ENCODE measurements around the gene PRDM7.
"Not testable (repeated sequence)": the region's sequence is repeated elsewhere in the genome, so short reads cannot be mapped to it uniquely, and the experiment has no call there.

Gene PRDM7

DNA sequence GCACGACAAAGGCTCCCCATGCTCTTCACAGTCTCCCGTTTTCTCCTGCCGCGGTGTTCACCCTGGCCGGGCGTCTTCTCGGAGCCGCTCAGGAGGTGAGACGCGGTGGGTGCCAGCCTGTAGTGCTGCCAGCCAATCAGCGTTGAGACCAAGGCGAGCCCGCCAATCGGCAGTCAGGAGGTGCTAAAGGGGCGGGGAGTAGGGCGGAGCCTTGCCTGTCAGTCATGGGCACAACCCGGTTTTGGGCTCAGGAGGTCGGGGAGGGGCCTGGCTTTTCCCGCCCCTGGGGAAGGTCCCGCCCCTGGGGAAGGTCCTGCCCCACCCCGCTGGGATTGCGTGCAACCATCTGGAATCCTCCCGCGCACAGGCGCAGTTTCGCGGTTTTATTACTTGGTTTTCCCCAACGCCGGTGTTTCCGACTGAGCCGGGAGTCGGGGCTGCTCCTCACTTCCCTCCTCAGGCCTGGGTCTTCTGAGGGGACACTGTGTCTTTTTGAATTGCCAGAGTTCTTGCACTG, at the start of gene PRDM7:
PRDM7 (minus strand) TSS at position 92 of the 517 bp plus-strand sequence. CDS start 1,421 bp downstream, outside the sequence.
- peak; percentile 97 to 98 for DNase-seq (ENCODE audit: low read depth in 2 of 2)

DNA sequence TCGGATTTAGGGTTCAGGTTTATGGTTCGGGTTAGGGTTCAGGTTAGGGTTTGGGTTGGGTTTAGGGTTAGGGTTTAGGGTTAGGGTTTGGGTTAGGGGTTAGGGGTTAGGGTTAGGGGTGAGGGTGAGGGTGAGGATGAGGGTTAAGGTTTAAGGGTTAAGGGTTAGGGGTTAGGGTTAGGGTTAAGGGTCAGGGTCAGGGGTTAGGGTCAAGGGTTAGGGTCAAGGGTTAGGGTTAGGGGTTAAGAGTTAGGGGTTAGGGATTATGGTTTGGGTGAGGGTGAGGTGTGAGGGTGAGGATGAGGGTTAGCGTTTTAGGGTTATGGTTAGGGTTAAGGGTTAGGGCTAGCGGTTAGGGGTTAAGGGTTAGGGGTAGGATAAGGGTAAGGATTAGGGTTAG, 44.7 kb upstream of the PRDM7 start:
- DNase-seq (ENCODE audit: low read depth in 2 of 2), result not testable (repeated sequence)

DNA sequence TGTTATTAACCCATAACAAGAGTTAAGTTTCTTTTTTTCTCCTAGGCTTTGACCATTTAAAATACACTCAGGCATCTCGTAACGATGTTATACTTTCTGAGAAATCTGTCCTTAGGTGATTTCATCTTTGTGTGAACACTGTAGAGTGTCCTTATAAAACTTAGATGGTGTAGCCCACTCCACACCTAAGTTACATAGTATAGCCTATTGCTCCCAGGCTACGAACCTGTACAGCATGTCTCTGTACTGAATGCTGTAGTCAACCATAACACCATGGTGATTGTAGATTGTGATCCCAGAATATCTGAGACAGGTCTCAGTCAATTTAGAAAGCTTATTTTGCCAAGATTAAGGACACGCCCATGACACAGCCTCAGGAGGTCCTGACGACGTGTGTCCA, 30.5 kb upstream of the PRDM7 start:
- not testable (repeated sequence) for DNase-seq (ENCODE audit: low read depth in 2 of 2)

DNA sequence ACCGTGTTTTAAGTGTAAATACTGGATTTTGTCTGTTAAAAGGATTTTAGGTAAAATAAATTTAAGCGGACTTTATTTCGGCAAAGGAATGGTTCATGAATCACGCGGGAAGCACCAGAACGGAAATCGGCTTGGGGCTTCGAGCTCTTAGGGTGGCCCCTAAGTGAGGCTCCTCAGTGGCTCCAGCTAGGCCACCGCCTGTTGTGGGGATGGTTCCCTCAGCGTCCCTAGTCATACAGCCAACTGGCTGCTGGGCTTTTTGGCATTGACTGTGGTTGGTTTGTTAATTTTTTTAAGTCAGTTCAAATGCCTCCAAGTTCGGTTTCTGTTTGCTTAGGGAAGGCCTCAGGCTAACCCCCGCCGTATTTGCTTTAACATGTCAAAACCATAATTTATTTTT, 29.9 kb upstream of the PRDM7 start:
- DNase-seq (ENCODE audit: low read depth in 2 of 2), result not testable (repeated sequence)

DNA sequence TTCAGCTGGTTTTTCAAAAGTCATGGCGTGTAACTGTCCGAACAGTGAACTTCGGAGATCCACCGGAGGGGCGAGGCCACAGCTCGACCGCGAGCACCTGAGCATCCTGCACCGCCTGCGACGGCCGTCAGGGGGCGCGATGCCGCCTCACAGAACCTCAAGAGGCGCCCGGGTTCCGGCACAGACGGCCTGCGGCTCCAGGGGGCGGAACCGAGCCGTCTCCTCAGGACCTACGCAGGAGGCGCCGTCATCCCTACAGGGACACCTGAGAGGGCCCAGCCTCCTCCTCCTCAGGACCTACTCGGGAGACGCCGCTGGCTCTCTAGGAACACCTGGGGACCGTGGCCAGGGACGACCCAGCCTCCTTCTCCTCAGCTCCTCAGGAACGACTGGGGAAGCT, 29.1 kb upstream of the PRDM7 start:
- DNase-seq (ENCODE audit: low read depth in 2 of 2), result peak; percentile 48 to 57

DNA sequence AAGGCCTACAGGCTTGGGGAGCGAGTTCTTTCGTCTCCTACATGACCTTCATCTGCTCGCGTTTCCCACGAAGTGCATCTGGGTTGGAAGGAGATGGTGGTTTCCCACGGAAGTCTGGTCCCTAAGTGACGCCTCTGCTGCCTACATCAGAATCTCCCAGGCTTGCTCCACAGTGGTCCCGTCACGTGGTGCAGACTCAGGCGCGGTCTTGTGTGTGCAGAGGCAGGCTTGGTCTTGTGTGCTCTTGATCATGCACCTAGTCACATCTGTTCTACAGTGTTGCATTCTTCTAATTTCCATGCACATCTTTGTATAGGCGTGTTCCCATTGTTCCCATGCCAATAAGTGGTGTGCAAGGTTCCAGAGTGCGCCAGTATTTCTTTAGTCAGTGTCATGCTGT, 27.6 kb upstream of the PRDM7 start:
- not testable (repeated sequence) for DNase-seq (ENCODE audit: low read depth in 2 of 2)

DNA sequence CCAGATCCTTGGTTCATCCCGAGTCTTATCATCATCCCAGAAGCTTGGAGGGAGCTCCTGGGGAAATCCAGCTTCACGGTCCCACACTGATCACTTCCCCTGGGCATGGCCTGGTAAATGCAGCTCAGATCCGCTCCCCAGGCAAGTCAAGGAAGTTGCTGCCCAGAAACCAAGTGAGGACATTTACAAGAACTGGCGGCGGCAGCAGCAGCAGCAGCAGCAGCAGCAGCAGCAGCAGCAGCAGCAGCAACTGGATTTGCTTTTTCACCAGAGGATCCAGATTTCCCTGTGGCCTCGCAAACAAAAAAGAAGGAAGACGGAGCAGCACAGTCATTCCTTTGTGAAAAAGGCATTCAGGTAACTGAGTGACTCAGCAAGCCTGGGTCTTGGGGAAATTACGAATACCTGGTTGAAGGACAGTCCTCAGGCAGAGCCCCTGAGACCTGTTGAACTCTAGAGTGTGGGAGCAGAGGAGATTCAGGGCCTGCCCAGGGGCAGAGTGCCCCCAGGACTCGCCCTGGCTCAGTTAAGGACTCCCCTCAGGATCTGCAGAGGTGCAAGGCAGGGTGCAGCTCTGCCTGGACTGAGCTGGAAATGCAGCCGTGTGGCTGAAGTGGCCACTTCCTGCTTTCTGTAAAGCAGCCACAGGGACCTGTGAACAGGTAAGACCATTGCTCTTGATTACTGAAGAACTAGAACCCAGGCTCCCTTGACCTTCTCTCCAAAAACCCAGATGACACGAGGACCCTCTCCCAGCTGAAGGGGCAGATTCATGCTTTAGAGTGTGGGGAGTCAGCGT, 25.2 kb upstream of the PRDM7 start:
- not testable (repeated sequence) for DNase-seq (ENCODE audit: low read depth in 2 of 2)

DNA sequence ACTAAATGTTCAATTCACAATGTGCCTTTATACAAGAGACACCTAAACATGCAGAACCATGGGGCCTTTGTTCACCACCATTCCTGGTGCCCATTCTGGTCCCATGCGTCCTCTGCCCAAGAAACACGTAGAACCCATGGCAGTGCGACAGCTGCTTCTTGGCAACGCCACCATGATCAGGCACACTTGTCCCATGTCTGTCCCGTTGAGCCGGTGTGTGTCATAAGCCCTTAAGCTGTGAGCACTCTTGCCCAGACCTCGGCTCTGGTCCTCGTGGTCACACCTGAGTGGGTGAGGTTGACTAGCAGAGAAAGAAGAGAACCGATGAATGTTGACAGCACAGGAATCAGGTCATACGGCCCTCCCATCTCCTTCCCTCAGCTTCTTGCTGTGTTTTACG, 24.2 kb upstream of the PRDM7 start:
- not testable (repeated sequence) for DNase-seq (ENCODE audit: low read depth in 2 of 2)

DNA sequence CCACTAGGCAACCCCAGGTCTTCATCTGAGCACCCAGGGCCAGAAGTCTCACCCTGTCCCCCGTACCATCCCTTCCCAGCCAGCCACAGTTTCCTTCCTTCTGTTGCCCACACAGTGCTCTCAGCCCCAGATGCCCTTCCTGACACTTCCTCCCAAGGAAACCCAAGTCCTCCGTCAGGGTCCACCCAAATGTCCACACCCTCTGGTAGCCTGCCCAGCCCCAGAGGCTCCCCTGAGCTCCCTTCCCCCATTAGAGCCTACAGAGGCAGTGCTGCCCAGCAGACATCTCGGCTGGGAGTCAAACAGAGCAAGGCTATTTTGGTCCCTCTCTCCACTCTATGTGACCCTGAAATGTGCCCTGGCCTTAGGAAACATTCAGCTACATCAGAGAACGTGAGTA, 23.7 kb upstream of the PRDM7 start:
- DNase-seq (ENCODE audit: low read depth in 2 of 2), result not testable (repeated sequence)

DNA sequence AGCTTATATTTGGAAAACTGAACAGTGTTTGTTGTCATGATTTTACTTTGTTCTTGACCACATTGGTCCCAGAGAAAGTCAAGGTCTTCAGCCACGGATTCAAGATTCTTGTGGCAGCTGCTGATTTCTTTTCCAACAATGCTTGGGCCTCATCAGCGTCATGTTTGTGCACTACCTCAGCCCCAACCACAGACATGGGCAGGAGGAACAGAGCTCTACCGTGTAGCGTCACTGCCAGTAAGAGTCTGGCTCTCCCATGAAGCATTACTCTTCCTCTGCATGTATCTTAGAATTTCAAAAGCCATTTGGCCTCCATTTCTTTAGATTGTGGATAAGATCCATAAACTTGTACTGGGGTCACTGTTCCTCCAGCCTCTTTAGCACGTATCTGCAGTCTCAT, 23.1 kb upstream of the PRDM7 start:
- not testable (repeated sequence) for DNase-seq (ENCODE audit: low read depth in 2 of 2)

DNA sequence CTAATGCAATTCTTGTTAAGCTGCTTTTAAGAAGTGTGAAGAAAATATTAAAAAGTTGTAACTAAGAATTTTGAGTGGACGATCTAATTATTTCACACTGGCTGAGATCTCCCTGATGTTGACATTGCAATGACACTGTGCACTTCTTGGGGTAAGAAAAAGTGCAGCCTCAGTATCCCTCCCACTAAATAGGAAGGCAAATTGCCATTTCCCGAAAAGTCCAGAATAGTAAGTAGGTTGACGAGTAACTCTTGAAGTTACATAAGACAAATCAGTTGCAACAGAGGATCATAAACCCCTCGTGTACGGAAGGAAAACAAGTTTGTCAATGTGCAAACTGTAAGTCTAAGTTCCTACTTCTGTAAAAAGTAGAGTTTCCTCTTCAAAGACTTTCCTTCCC, 21.8 kb upstream of the PRDM7 start:
- not testable (repeated sequence) for DNase-seq (ENCODE audit: low read depth in 2 of 2)

DNA sequence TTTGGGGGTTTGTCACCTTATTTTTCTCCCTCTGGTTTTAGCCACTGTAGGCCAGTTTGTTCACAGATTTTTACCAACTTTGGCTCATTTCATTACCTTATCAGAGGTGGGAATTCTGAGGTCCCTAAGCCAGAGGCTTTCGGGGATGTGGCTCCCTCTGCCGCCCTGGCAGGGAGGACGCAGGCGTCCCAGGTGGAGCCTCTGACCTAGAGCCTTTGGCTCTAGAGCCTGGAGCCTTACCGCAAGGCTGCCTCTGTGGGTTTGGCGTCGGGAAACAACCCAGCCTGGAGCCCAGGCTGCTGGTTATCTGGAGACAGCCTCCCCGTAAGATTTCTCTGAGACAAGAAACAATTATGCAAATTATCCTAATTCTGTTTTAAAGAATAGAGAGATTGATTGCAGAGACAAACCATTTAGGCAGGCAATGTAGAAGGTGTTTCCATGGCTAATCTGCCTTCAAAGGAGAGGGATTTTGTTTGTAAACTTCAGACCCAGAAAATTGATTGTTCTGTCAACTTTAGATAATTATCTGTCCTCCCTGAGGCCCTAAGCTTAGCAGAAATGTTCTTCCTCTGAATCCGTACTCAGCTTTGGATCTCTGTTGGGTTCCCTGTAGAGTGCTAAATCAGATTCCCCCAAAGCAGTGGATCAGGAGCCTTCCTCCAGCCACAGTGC, 20.0 kb upstream of the PRDM7 start:
- not testable (repeated sequence) for DNase-seq (ENCODE audit: low read depth in 2 of 2)

DNA sequence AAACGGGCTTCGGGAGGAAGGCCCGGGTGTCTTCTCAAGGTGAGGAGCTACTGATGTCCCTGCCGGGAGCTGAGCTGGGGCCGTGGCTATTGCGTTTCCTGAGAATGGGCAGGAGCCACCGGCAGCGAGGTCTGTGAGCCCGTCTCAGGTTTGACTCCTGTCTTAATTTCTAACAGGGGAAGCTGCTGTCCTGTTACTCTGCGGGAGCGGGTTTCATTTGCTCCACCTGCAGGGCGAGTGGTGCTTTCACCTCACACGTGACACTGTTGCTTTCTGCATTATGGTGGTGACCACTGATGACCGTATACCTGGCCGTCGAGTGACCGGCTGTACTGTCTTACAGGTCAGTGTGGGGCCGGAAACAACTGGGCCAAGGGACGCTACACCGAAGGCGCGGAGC, 17.7 kb upstream of the PRDM7 start:
- not testable (repeated sequence) for DNase-seq (ENCODE audit: low read depth in 2 of 2)

DNA sequence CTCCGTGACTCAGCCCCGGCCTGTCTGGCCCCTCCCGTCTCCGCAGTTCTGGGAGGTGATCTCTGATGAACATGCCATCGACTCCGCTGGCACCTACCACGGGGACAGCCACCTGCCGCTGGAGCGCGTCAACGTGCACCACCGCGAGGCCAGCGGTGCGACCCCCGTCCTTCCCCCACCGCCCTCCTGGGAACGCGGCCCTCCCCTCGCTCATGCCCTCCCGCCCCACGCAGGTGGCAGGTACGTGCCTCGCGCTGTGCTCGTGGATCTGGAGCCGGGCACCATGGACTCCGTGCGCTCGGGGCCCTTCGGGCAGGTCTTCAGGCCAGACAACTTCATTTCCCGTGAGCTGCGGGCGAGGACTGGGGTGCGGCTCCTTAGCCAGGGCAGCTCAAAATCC, 17.2 kb upstream of the PRDM7 start:
- DNase-seq (ENCODE audit: low read depth in 2 of 2), result not testable (repeated sequence)

DNA sequence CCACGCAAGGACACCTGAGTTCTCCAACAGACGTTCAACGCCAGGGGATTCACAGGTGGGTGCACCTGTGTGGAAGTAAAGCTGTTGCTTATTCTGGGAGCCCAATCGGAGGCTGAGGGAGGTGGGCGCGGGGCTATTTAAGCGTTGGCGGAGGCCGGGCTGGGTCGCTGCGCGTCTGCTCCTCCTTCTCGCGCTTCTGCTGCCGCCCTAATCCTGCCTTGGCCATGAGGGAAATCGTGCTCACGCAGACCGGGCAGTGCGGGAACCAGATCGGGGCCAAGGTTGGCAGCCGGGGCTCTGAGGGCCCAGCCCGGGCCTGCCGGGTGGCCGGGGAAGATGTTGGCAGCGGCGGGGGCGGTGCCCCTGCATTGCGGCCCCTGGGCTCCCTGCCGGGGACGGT, 16.7 kb upstream of the PRDM7 start:
- not testable (repeated sequence) for DNase-seq (ENCODE audit: low read depth in 2 of 2)

DNA sequence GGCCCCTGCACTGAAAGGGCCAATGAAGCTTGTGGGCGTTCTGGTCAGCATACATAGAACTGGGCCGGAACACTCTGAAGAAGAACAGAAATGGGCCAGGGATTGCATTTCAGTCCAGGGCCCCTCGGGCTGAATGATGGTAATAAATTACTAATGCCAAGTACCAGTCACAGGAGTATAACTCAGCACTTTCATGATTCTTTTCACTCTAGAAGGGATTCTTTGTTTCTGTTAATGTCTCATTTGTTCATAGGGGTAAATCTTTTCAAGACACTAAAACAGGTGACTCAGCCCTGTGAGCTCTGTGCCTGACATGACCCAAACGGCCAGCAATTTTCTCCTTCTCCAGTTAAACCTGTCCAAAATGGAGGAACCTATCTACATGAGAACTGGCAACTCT, 15.7 kb upstream of the PRDM7 start:
- DNase-seq (ENCODE audit: low read depth in 2 of 2), result not testable (repeated sequence)

DNA sequence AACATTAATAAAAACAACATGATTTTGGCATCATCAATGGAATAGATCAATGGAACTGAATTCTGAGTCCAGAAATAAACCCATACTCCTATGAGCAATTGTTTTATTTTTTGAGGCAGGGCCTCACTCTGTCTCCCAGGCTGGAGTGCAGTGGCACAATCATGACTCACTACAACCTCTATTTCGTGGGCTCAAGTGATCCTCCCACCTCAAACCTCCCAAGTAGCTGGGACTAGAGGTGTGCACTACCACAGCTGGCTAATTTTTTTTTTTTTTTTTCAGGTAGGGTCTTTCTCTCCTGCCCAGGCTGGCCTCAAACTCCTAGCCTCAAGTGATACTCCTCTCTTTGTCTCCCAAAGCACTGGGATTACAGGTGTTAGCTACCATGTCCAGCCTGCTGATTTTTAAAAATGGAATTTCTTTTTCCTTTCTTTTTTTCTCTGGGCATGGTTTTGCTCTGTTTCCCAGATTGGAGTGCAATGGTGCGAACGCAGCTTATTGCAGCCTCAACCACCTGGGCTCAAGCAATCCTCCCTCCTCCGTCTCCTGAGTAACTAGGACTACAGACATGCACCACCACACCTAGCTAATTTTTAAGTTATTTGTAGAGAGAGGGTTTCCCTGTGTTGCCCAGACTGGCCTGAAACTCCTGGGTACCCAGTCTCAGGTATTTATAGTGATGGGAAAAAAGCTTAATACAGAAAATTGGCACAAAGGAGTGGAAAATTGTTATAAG, 7.3 kb upstream of the PRDM7 start:
- DNase-seq (ENCODE audit: low read depth in 2 of 2), result no peak

DNA sequence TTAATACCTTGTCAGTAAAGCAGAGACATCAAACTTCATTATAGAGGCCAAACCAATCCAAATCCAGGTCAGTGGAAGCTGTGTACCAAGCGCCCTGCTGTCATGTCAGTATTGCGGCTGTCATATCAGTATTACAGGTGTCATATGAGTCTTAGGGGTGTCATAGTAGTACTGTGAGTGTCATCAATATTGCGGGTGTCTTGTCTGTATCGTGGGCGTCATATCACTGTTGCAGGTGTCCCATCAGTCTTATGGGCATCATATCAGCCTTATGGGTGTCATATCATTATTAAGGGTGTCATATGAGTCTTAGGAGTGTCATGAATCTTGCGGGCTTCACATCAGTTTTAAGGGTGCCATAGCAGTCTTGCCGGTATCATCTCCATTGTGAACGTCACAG, 6.0 kb upstream of the PRDM7 start:
- no peak for DNase-seq (ENCODE audit: low read depth in 2 of 2)

DNA sequence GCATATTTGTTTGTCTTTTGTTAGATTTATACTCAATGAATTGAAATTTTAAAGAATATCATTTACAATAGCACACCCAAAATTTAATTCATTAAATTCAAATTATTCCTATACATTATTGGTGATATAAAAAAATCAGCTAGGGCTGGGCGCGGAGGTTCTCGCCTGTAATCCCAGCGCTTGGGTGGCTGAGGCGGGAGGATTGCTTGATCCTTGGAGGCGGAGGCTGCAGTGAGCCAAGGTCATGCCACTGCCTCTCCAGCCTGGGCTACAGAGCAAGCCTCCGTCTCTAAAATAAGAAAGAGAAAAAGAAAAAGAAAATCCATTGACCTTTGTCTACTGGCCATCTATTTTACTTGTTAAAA, 4.5 kb upstream of the PRDM7 start:
- DNase-seq (ENCODE audit: low read depth in 2 of 2), result no peak

DNA sequence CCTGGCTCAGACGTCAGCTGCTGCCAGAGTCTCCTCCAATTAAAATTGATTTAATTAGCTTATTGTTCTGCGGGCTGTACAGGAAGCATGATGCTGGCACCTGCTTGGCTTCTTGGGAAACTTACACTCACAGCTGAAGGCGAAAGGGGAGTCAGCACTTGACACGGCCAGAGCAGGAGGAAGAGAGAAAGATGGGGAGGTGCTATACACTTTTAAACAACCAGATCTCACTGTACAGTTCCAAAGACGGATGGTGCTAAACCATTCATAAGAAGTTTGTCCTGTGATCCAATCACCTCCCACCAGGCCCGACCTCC, 1.4 kb upstream of the PRDM7 start:
- DNase-seq (ENCODE audit: low read depth in 2 of 2), result no peak

DNA sequence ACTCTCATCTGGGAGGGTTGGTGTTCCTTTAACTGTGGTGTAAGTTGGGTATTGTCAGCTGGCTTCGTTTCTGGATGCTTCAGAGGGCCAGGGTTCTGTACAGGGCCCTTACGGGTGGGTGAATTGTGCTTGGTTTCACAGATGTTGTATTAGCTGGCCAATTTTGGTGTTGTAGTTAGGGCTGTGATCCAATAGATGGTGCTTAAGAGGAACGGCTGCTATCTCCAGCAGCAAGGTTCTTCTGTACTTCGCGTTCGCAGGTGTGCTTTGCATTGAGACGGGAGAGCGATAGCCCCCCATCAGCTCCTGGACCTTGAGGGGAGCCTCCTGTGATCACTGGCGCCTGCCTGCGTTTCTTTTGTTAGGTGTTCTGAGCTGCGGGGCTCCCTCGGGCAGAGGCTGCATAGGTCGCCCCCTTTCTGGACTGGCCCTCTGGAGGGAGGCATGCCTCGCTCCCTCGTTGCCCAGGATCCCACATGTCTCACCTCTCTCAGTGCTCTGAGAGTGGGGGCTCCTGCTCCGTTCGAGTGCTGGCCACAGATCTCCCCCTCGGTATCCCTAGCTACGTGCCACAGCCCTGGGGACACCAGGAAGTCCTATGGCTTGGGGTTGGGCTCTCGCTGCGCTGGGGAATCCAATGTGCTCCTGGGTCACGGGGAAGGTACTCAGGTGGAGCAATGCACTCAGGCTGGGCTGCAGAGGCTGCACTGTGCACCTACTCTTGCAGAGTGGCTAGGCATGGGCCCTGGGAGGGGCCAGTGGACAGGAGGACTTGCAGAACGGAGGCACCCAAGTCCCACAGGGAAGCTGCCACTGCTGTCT, 837 bp upstream of the PRDM7 start:
- DNase-seq (ENCODE audit: low read depth in 2 of 2), result no peak
